MM.1S (cell line): Measurements from ENCODE around the gene SHC2.

ENCODE experiments used
- CTCF ChIP-seq: fragments of 300-600 bp; sonication (generic); IDR thresholded peaks from 2 replicates; pipeline ENCODE4 v1.5.1; 2016; ENCODE audit warnings: antibody characterized with exemption, low read length, mixed read lengths
- EZH2 ChIP-seq: fragments of 300-600 bp; sonication (generic); optimal IDR thresholded peaks from 2 replicates; pipeline ENCODE3; 2017; ENCODE audit warnings: low read depth, mild to moderate bottlenecking, antibody characterized with exemption, low read length, mixed read lengths

GRCh38 chr19:428149-428548, 32.7 kb downstream of the SHC2 start:
- TF ChIP-seq CTCF (no peak), EZH2 (no peak)
